Right atrium auricular region (tissue), 2 donors: ENCODE results near the gene TRHDE. TPM values are rescaled to one million over a fixed set of nuclear protein-coding genes. Genes with fewer than 3 reads are reported as not detected.

Experiments
- DNase-seq: peaks from one replicate; pipeline ENCODE4 v3.0.0-alpha.2; 2019; ENCODE audit warnings: low spot score
- H3K27ac ChIP-seq, 2 donors: fragments of 200-600 bp; sonication (generic); 1 replicate in 1 of 2; 2 replicates in 1 of 2; pipeline ENCODE4 v1.5.1; 2016 to 2019
- H3K27me3 ChIP-seq, 2 donors: fragments of 200-600 bp; sonication (generic); one replicate each; pipeline versions ENCODE4 v1.5.1 to v1.6.0; 2017 to 2019
- H3K36me3 ChIP-seq: fragments of 200-600 bp; sonication (generic); one replicate; pipeline ENCODE4 v1.5.1; 2016
- H3K4me1 ChIP-seq, 2 donors: fragments of 200-600 bp; sonication (generic); one replicate each; pipeline versions ENCODE4 v1.5.1 to v1.6.0; 2017 to 2019
- H3K4me3 ChIP-seq, 2 donors: fragments of 200-600 bp; sonication (generic); 1 replicate in 1 of 2; 2 replicates in 1 of 2; pipeline ENCODE4 v1.5.1; 2017 to 2019; ENCODE audit warnings: mild to moderate bottlenecking in 1 of 2, moderate library complexity in 1 of 2
- H3K9me3 ChIP-seq, 2 donors: fragments of 200-600 bp; sonication (generic); one replicate each; pipeline ENCODE4 v1.5.1; 2019
- total RNA-seq, 2 donors: library from RNA; depleted of rRNA; stranded (reverse); fragments of >200 nt; gene quantifications; one replicate each; pipeline ENCODE4 v1.1.0, GENCODE V29; 2016
- TF ChIP-seq, protein P1 (sequence below), 2 donors: fragments of 200-600 bp; sonication (generic); IDR thresholded peaks; one replicate each; pipeline ENCODE4 v1.5.1; 2019; ENCODE audit warnings: antibody characterized with exemption in 2 of 2

TRHDE gene
- total RNA-seq, 2 donors from 2014 or later: 0.37 to 3.4 TPM

GRCh38 chr12:72673853-72674252, 401.7 kb downstream of the TRHDE start:
- DNase-seq: no peak
- TF ChIP-seq, protein P1, sequence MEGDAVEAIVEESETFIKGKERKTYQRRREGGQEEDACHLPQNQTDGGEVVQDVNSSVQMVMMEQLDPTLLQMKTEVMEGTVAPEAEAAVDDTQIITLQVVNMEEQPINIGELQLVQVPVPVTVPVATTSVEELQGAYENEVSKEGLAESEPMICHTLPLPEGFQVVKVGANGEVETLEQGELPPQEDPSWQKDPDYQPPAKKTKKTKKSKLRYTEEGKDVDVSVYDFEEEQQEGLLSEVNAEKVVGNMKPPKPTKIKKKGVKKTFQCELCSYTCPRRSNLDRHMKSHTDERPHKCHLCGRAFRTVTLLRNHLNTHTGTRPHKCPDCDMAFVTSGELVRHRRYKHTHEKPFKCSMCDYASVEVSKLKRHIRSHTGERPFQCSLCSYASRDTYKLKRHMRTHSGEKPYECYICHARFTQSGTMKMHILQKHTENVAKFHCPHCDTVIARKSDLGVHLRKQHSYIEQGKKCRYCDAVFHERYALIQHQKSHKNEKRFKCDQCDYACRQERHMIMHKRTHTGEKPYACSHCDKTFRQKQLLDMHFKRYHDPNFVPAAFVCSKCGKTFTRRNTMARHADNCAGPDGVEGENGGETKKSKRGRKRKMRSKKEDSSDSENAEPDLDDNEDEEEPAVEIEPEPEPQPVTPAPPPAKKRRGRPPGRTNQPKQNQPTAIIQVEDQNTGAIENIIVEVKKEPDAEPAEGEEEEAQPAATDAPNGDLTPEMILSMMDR (IDR thresholded peaks at IDR 0.05): no peak
- Histone ChIP-seq H3K4me3 (no peak overlapping the region), H3K4me1 (no peaks in the 10 kb centered on the region), H3K36me3 (no peaks in the 10 kb centered on the region), H3K9me3 (no peaks in the 10 kb centered on the region), H3K27me3 (no peaks in the 10 kb centered on the region), H3K27ac (no peak overlapping the region)

DNA sequence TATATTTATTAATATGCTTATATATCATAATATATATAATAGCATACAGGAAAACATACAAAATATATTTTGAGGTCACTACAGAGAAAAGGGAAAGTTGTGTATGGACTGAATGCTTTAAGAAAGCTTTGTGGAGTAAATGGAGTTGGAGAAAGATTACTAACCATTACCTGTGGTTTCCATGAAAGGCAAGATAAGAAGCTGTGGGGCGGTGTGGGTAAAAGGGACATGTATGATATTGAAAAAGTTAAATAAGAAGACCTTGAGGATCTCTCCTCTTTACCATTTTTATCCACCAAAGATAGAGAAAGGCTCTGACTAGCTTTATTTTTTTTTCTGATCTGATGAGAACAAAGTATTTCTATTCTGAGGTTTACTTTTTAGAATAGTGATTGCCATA, 404.4 kb downstream of the TRHDE start:
- no peaks in the 10 kb centered on the region for H3K27me3 ChIP-seq
- H3K9me3 ChIP-seq: no peaks in the 10 kb centered on the region
- no peak overlapping the region for H3K27ac ChIP-seq
- H3K4me3 ChIP-seq: no peak overlapping the region
- TF ChIP-seq, protein P1 (IDR thresholded peaks at IDR 0.05): no peak
- H3K4me1 ChIP-seq: no peaks in the 10 kb centered on the region
- H3K36me3 ChIP-seq: no peaks in the 10 kb centered on the region
- no peak for DNase-seq

DNA sequence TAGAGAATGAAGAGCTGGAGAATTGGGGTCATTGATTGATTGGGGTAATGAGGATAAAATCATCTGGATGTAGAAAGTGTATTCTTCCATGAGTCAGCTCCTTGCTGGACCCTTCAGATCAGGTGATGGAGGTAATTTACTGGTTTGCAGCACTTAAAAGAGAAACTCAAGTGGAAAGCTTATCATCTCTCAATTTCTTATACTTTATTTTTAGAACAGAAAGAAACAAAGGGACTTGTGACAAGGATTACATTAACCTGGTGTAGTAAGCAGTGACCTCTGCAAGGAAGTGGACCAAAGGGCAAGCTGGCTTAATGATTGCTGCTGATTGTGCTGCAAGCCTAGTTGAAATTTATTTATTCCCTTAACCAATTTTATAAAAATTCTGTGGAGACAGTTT, 405.0 kb downstream of the TRHDE start:
- DNase-seq: no peak
- no peaks in the 10 kb centered on the region for H3K9me3 ChIP-seq
- no peak overlapping the region for H3K27ac ChIP-seq
- no peak overlapping the region for H3K4me3 ChIP-seq
- H3K27me3 ChIP-seq: no peaks in the 10 kb centered on the region
- no peaks in the 10 kb centered on the region for H3K4me1 ChIP-seq
- TF ChIP-seq, protein P1 (IDR thresholded peaks at IDR 0.05): no peak
- no peaks in the 10 kb centered on the region for H3K36me3 ChIP-seq

DNA sequence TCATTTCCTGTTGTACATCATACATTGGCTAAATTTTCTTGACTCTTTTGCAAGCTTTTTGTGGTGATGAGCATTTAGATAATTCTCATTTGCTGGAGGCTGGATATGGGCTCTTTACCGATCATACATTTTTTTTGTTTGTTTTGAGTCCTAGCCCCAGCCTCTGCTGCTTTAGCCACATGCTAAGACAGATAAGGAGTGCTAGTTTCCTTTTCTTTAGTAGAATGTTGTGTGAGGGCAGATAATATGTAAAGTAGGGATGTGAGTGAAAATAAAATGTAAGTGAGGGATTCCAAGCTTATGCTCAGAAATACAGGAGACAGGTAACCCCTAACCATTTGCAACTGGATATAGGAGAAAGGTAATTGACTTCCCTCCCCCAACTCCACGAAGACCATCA, 405.7 kb downstream of the TRHDE start:
- no peak overlapping the region for H3K27ac ChIP-seq
- TF ChIP-seq, protein P1 (IDR thresholded peaks at IDR 0.05): no peak
- no peaks in the 10 kb centered on the region for H3K9me3 ChIP-seq
- H3K4me1 ChIP-seq: no peaks in the 10 kb centered on the region
- H3K36me3 ChIP-seq: no peaks in the 10 kb centered on the region
- H3K27me3 ChIP-seq: no peaks in the 10 kb centered on the region
- no peak for DNase-seq
- H3K4me3 ChIP-seq: no peak overlapping the region

DNA sequence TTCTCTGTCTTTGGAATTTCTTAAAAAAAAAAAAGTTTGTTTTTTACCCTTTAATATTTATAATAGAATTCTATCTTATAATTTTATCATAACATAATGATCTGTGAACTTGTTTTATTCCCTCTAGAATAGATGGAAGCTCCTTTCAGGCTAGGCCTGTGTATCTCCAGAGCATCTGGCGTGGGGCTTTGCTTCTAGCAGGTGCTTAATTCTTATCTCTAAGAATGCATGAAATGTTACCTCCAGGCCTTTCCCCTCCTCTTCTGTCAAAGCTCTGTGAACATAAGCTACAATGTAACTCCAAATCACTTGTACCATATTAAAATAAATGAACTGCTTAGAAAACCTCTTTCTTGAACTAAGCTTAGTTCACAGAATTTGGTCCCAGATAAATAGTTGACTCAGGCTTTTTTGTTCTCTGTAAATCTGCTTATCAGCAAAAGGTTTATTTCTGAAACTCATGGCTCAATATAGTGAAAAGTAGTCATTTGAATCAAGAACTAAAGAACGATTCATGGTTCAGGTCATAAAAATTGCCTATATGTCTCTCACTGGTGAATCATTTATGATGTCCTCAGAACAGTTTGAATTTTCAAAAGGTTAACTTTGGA, 407.1 kb downstream of the TRHDE start:
- H3K4me1 ChIP-seq: no peaks in the 10 kb centered on the region
- H3K27me3 ChIP-seq: no peaks in the 10 kb centered on the region
- TF ChIP-seq, protein P1 (IDR thresholded peaks at IDR 0.05): no peak
- no peaks in the 10 kb centered on the region for H3K36me3 ChIP-seq
- H3K27ac ChIP-seq: no peak overlapping the region
- DNase-seq: no peak
- H3K9me3 ChIP-seq: no peaks in the 10 kb centered on the region
- no peak overlapping the region for H3K4me3 ChIP-seq

DNA sequence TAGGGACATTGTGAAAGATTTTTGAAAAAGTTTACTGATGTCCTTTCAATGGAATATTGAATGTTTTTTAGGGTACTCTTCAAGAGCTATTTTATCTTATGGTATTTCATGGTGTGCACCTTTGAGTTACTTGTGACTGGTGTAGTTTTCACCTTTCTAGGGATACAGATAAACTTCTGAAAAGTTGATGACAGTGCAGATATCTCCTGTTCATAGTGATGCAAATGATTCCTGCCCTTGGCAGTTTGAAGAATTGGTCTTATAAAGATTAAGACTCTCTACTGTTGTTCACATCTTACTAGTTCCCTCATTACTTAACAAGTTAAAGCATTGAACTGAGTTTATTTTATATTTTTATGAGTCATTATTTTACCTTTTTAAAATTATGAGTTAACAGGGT, 408.9 kb downstream of the TRHDE start:
- no peak for DNase-seq
- Histone ChIP-seq H3K36me3 (no peaks in the 10 kb centered on the region), H3K27me3 (no peaks in the 10 kb centered on the region), H3K4me1 (no peaks in the 10 kb centered on the region), H3K27ac (no peak overlapping the region), H3K9me3 (no peaks in the 10 kb centered on the region), H3K4me3 (no peak overlapping the region)
- TF ChIP-seq, protein P1 (IDR thresholded peaks at IDR 0.05): no peak
